Measurements from ENCODE around the gene ZFYVE21.

Gene ZFYVE21

GRCh38 chr14:103692159-103692558 lies 23.5 kb upstream of the ZFYVE21 start:
- no peak for DNase-seq (ENCODE audit: low read depth)

- DNase-seq (ENCODE audit: low read depth), result no peak
Measured at GRCh38 chr14:103692871-103693270, 22.7 kb upstream of the ZFYVE21 start.

GRCh38 chr14:103693515-103693914 lies 22.1 kb upstream of the ZFYVE21 start:
- DNase-seq (ENCODE audit: low read depth), result no peak

- DNase-seq (ENCODE audit: low read depth), result no peak
Measured at GRCh38 chr14:103694572-103695026, 21.0 kb upstream of the ZFYVE21 start.

- no peak for DNase-seq (ENCODE audit: low read depth)
Measured at GRCh38 chr14:103695296-103696069, 20.1 kb upstream of the ZFYVE21 start.

- DNase-seq (ENCODE audit: low read depth), result no peak
Measured at GRCh38 chr14:103696070-103696402, 19.6 kb upstream of the ZFYVE21 start.

GRCh38 chr14:103696466-103697071 lies 19.0 kb upstream of the ZFYVE21 start:
- no peak for DNase-seq (ENCODE audit: low read depth)

GRCh38 chr14:103697206-103697602 lies 18.4 kb upstream of the ZFYVE21 start:
- DNase-seq (ENCODE audit: low read depth), result no peak

- DNase-seq (ENCODE audit: low read depth), result no peak
Measured at GRCh38 chr14:103697603-103698379, 17.8 kb upstream of the ZFYVE21 start.

- no peak for DNase-seq (ENCODE audit: low read depth)
Measured at GRCh38 chr14:103698380-103699260, 17.0 kb upstream of the ZFYVE21 start.

GRCh38 chr14:103699261-103699661 lies 16.3 kb upstream of the ZFYVE21 start:
- DNase-seq (ENCODE audit: low read depth), result no peak

- DNase-seq (ENCODE audit: low read depth), result no peak
Measured at GRCh38 chr14:103699901-103700752, 15.5 kb upstream of the ZFYVE21 start.

GRCh38 chr14:103700753-103701490 lies 14.7 kb upstream of the ZFYVE21 start:
- no peak for DNase-seq (ENCODE audit: low read depth)

- DNase-seq (ENCODE audit: low read depth), result no peak
Measured at GRCh38 chr14:103702095-103702494, 13.5 kb upstream of the ZFYVE21 start.

- DNase-seq (ENCODE audit: low read depth), result no peak
Measured at GRCh38 chr14:103702497-103703432, 12.8 kb upstream of the ZFYVE21 start.

GRCh38 chr14:103703433-103704385 lies 11.9 kb upstream of the ZFYVE21 start:
- DNase-seq (ENCODE audit: low read depth), result no peak

GRCh38 chr14:103704708-103705107 lies 10.9 kb upstream of the ZFYVE21 start:
- no peak for DNase-seq (ENCODE audit: low read depth)

- no peak for DNase-seq (ENCODE audit: low read depth)
Measured at GRCh38 chr14:103705118-103705503, 10.5 kb upstream of the ZFYVE21 start.

All from activated T-helper 9 cell treated with anti-CD3 and anti-CD28 coated beads, Interleukin-2, amount 50 U/mL, for 16 hours (primary cell).